GM23248 (cell line): Measurements from ENCODE around the gene NFIA. TPM values are rescaled to one million over a fixed set of nuclear protein-coding genes. Genes with fewer than 3 reads are reported as not detected.

Experiments
- DNase-seq: peaks from one replicate; pipeline ENCODE4 v3.0.0-alpha.2; 2015
- H2AFZ ChIP-seq: fragments of 200-600 bp; sonication (generic); 2 replicates; pipeline ENCODE4 v1.6.1; 2016; ENCODE audit warnings: antibody characterized with exemption
- H3F3A ChIP-seq: fragments of 200-600 bp; sonication (generic); 2 replicates; pipeline ENCODE4 v1.6.1; 2016; ENCODE audit warnings: mild to moderate bottlenecking, antibody characterized with exemption, mixed run types; ENCODE audit not compliant: insufficient read depth
- H3K27ac ChIP-seq: fragments of 200-600 bp; sonication (generic); 2 replicates; pipeline ENCODE4 v1.5.1; 2016; ENCODE audit warnings: mild to moderate bottlenecking
- H3K27me3 ChIP-seq: fragments of 200-600 bp; sonication (generic); replicated peaks from 2 replicates; pipeline ENCODE4 v1.6.1; 2016; ENCODE audit warnings: mild to moderate bottlenecking; ENCODE audit not compliant: insufficient read depth
- H3K36me3 ChIP-seq: fragments of 200-600 bp; sonication (generic); 2 replicates; pipeline ENCODE4 v1.6.1; 2016; ENCODE audit warnings: low read depth, mild to moderate bottlenecking
- H3K4me1 ChIP-seq: fragments of 200-600 bp; sonication (generic); 2 replicates; pipeline ENCODE4 v1.6.1; 2016; ENCODE audit warnings: mild to moderate bottlenecking; ENCODE audit not compliant: insufficient read depth
- H3K4me2 ChIP-seq: fragments of 200-600 bp; sonication (generic); one replicate; pipeline ENCODE4 v1.6.1; 2016; ENCODE audit warnings: mild to moderate bottlenecking; ENCODE audit not compliant: unreplicated experiment
- H3K4me3 ChIP-seq: fragments of 200-600 bp; sonication (generic); 2 replicates; pipeline ENCODE4 v1.5.1; 2016; ENCODE audit warnings: mild to moderate bottlenecking
- H3K79me2 ChIP-seq: fragments of 200-600 bp; sonication (generic); 2 replicates; pipeline ENCODE4 v1.6.1; 2016; ENCODE audit warnings: mild to moderate bottlenecking; ENCODE audit not compliant: insufficient read depth
- H3K9ac ChIP-seq: fragments of 200-600 bp; sonication (generic); 2 replicates; pipeline ENCODE4 v1.6.1; 2016; ENCODE audit warnings: mild to moderate bottlenecking
- H3K9me2 ChIP-seq: fragments of 200-600 bp; sonication (generic); 2 replicates; pipeline ENCODE4 v1.6.1; 2016; ENCODE audit warnings: mixed run types, mild to moderate bottlenecking, moderate library complexity; ENCODE audit not compliant: insufficient read depth
- H3K9me3 ChIP-seq: fragments of 200-600 bp; sonication (generic); one replicate; pipeline ENCODE4 v1.6.1; 2017; ENCODE audit warnings: low read depth
- H4K20me1 ChIP-seq: fragments of 200-600 bp; sonication (generic); 2 replicates; pipeline ENCODE4 v1.6.0; 2016; ENCODE audit not compliant: insufficient read depth
- EZH2 ChIP-seq: fragments of 200-600 bp; sonication (generic); IDR thresholded peaks from 2 replicates; pipeline ENCODE4 v1.6.1; 2018; ENCODE audit warnings: antibody characterized with exemption, mild to moderate bottlenecking; ENCODE audit not compliant: insufficient read depth, poor library complexity, severe bottlenecking
- EZH2phosphoT487 ChIP-seq: fragments of 200-600 bp; sonication (generic); IDR thresholded peaks from 2 replicates; pipeline ENCODE4 v1.6.1; 2018; ENCODE audit warnings: antibody characterized with exemption, moderate library complexity, mild to moderate bottlenecking, low read depth; ENCODE audit not compliant: insufficient read depth
- WGBS, 2 experiments: methylation state at CpG; one replicate each; pipeline ENCODE4 v1.1.6; 2015 to 2017; ENCODE audit warnings: low lambda C conversion rate in 2 of 2, low coverage in 1 of 2; ENCODE audit errors: missing lambda C conversion rate in 2 of 2; 5-methylcytosine and 5-hydroxymethylcytosine counted together
- in situ Hi-C: fragments of 300-500 bp; cut with MboI; formaldehyde crosslinking; loops from 2 replicates; pipeline ENCODE4 v1.15.0; 2020
- polyA plus RNA-seq: library from polyadenylated mRNA; unstranded; fragments of >200 nt; fragmentation: Nextera tagmentation; extraction: Ambion mirVana; gene quantifications from 2 replicates; pipeline ENCODE4 v1.2.1, GENCODE V29; 2016
- total RNA-seq: library from RNA; depleted of rRNA; stranded (reverse); fragments of >200 nt; shearing (Covaris generic); gene quantifications from 2 replicates; pipeline ENCODE4 v1.2.3, GENCODE V29; 2014

NFIA gene
- total and polyA plus RNA-seq, 2 experiments from 2014 or later: 3.4 to 8.8 TPM

DNA sequence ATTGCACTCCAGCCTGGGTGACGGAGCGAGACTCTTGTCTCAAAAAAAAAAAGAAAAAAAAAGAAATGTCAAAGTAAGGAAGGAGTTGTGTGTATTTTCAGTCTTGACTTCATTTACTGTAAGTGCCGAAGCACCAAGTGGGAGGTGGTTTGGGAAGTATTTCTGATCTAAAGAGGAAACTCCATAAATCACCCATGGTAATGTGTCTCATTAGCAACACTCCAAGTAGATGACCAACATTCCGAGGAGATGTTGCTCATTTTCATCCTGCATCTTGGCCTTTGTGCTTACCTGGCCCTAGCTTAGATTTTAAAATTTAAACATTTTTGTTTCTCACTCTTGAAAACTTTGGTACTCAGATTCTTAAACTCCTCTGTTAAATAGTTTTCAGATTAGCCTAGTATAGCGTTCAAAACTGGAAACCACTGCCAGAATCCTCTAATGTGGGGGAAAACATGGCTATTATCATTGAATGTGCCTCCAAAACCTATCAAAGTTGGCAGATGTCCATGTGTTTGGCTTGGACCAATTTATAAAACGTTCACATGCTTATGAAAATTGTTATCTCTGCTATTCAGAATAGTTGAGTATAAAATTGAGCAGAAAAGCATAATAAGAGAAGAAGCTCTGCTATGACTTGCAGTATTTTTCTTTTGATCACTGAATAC lies 110.4 kb downstream of the NFIA start:
- H3K27ac ChIP-seq: no peak overlapping the region

DNA sequence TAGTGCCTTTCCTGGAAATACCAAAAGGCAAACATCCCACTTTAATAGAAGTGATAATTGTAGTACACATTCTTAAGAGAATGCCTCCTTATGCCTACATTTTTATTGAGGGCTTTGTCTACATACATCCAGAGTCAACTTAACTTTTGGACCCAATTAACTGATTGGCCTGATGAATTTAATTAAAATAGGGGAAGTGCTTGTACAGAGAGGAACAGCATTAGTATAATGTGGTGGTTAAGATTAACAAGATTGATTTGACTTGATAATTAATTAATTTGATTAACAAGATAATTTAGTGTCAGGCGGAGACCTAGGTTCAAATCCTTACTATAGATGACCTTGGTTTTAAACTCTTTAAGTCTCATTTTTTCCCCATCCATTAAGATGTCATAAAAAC lies 111.4 kb downstream of the NFIA start:
- WGBS, 2 experiments: 94 to 100% methylated on average over 1 of the region's 1 CpG
- no peak for TF ChIP-seq EZH2phosphoT487
- TF ChIP-seq EZH2: no peak
- in situ Hi-C loops: no loop called here

More for the DNA sequence above, 110.4 kb downstream of the NFIA start:
- no peaks in the 10 kb centered on the region for H3K27me3 ChIP-seq
- TF ChIP-seq EZH2phosphoT487 (no peak), EZH2 (no peak)
- no peaks in the 10 kb centered on the region for H3F3A ChIP-seq
- no peak for DNase-seq
- H4K20me1 ChIP-seq: no peaks in the 10 kb centered on the region
- no peak overlapping the region for H3K9ac ChIP-seq
- in situ Hi-C loops: no loop called here
- H2AFZ ChIP-seq: no peak overlapping the region
- H3K4me3 ChIP-seq: no peak overlapping the region
- no peaks in the 10 kb centered on the region for H3K9me2 ChIP-seq
- H3K4me1 ChIP-seq: no peaks in the 10 kb centered on the region
- no peaks in the 10 kb centered on the region for H3K79me2 ChIP-seq
- H3K9me3 ChIP-seq: no peaks in the 10 kb centered on the region
- WGBS, 2 experiments: 62 to 68% methylated on average over 6 of the region's 6 CpGs
- no peak overlapping the region for H3K4me2 ChIP-seq
- H3K36me3 ChIP-seq: no peaks in the 10 kb centered on the region

DNA sequence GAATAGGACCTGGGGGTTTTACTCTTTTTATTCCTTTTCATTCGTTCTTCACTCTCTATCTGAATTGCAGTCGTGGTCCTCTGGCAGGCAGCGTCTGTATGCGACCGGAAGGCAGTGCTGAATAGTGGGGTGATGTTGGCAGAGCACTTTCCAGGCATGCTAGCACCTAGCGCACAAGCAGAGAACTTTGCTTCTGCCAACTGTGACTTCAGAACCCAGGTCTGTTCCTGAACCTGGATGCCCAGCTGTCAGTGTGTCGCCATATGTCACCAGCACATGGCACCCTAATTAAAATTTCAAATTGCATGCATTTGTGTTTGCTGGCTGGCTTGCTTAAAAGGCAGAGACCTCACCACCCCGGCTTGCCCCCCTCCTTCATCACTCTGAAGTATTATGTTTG lies 116.2 kb downstream of the NFIA start:
- WGBS, 2 experiments: 90 to 92% methylated on average over 8 of the region's 8 CpGs

More for the DNA sequence above, 111.4 kb downstream of the NFIA start:
- Histone ChIP-seq H3K36me3 (no peaks in the 10 kb centered on the region), H3K27ac (no peak overlapping the region), H2AFZ (no peak overlapping the region), H3K4me1 (no peaks in the 10 kb centered on the region), H3K4me2 (no peak overlapping the region), H3K9me2 (no peaks in the 10 kb centered on the region), H3F3A (no peaks in the 10 kb centered on the region), H4K20me1 (no peaks in the 10 kb centered on the region), H3K4me3 (no peak overlapping the region), H3K9ac (no peak overlapping the region), H3K27me3 (no peaks in the 10 kb centered on the region), H3K79me2 (no peaks in the 10 kb centered on the region), H3K9me3 (no peaks in the 10 kb centered on the region)
- no peak for DNase-seq

DNA sequence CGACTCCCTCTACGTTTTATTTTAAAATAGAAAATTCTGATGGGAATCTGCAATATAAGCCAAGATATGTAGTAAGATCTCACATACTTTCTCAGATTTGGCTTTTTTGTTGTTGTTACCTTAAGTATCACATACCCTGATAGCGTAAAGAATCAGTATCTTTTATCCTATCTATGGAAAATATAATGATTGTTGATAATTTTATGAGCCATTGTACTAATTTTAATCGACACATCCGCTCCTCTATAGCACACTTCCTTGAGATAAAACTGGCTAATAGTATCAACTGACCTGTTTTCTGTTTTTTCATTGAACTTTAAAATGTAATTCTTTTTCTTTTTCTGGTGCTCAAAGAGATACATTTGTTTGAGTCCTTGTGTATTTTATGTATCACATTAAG lies 118.7 kb downstream of the NFIA start:
- no peak overlapping the region for H3K4me2 ChIP-seq
- H3K79me2 ChIP-seq: no peaks in the 10 kb centered on the region
- TF ChIP-seq EZH2 (no peak), EZH2phosphoT487 (no peak)
- H3K27ac ChIP-seq: no peak overlapping the region
- no peak overlapping the region for H2AFZ ChIP-seq
- no peak overlapping the region for H3K9ac ChIP-seq
- in situ Hi-C loops: no loop called here
- H3F3A ChIP-seq: no peaks in the 10 kb centered on the region
- DNase-seq: no peak
- no peaks in the 10 kb centered on the region for H3K9me3 ChIP-seq
- H3K4me3 ChIP-seq: no peak overlapping the region
- H3K9me2 ChIP-seq: no peaks in the 10 kb centered on the region
- no peaks in the 10 kb centered on the region for H4K20me1 ChIP-seq
- 97 to 98% methylated on average over 5 of the region's 5 CpGs for WGBS, 2 experiments
- peaks cover 5% of the 10 kb centered on the region for H3K4me1 ChIP-seq
- H3K27me3 ChIP-seq: no peaks in the 10 kb centered on the region
- no peaks in the 10 kb centered on the region for H3K36me3 ChIP-seq

More for the DNA sequence above, 116.2 kb downstream of the NFIA start:
- in situ Hi-C loops: no loop called here
- H3K4me2 ChIP-seq: no peak overlapping the region
- H3K79me2 ChIP-seq: no peaks in the 10 kb centered on the region
- H4K20me1 ChIP-seq: no peaks in the 10 kb centered on the region
- no peak overlapping the region for H3K9ac ChIP-seq
- no peaks in the 10 kb centered on the region for H3K27me3 ChIP-seq
- no peaks in the 10 kb centered on the region for H3F3A ChIP-seq
- DNase-seq: no peak
- H3K36me3 ChIP-seq: no peaks in the 10 kb centered on the region
- no peak overlapping the region for H3K4me3 ChIP-seq
- no peak for TF ChIP-seq EZH2phosphoT487
- TF ChIP-seq EZH2: no peak
- no peak overlapping the region for H2AFZ ChIP-seq
- H3K9me3 ChIP-seq: no peaks in the 10 kb centered on the region
- no peaks in the 10 kb centered on the region for H3K9me2 ChIP-seq
- H3K4me1 ChIP-seq: peaks cover 5% of the 10 kb centered on the region
- no peak overlapping the region for H3K27ac ChIP-seq
